ENCODE data around the gene CLSTN2.

The CLSTN2 gene

GRCh38 chr3:140249188-140249587 lies 314.2 kb downstream of the CLSTN2 start:
- no peaks in the 10 kb centered on the region for H3K27me3 ChIP-seq (ENCODE audit: insufficient read depth, low read length)
- no peaks in the 10 kb centered on the region for H3K36me3 ChIP-seq (ENCODE audit: insufficient read depth, low read length)
- no peaks in the 10 kb centered on the region for H3K4me1 ChIP-seq (ENCODE audit: insufficient read depth, low read length)
- no peaks in the 10 kb centered on the region for H3K9me3 ChIP-seq (ENCODE audit: low read length)
- H3K4me3 ChIP-seq (ENCODE audit: low read length), result no peak overlapping the region
- H2AFZ ChIP-seq (ENCODE audit: low read depth, low read length), result no peak overlapping the region

GRCh38 chr3:140250010-140250855 lies 315.2 kb downstream of the CLSTN2 start:
- Histone ChIP-seq H3K36me3 (ENCODE audit: insufficient read depth, low read length) (no peaks in the 10 kb centered on the region), H3K27me3 (ENCODE audit: insufficient read depth, low read length) (no peaks in the 10 kb centered on the region), H3K9me3 (ENCODE audit: low read length) (no peaks in the 10 kb centered on the region), H3K4me1 (ENCODE audit: insufficient read depth, low read length) (no peaks in the 10 kb centered on the region), H3K4me3 (ENCODE audit: low read length) (no peak overlapping the region), H2AFZ (ENCODE audit: low read depth, low read length) (no peak overlapping the region)

DNA sequence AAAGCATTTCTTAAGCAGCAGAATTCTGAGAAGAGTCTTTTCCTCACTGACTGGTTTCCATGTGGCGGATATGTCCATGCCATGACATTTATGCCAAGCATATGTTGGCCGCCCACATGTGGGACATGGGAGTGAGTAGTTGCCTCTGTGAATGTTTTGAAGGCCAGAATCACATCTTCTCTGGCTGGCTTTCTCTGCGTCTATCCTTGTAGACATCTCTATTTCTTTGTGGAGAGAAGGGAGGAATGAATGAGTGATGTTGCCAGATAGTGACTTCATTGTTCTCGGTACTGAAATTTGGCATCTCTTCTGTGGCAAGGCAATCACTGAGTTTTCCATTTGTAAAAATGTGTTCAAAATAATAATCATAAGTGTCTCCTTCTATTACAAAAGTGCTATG lies 316.0 kb downstream of the CLSTN2 start:
- Histone ChIP-seq H3K27me3 (ENCODE audit: insufficient read depth, low read length) (no peaks in the 10 kb centered on the region), H3K36me3 (ENCODE audit: insufficient read depth, low read length) (no peaks in the 10 kb centered on the region), H3K4me3 (ENCODE audit: low read length) (no peak overlapping the region), H3K9me3 (ENCODE audit: low read length) (no peaks in the 10 kb centered on the region), H2AFZ (ENCODE audit: low read depth, low read length) (no peak overlapping the region), H3K4me1 (ENCODE audit: insufficient read depth, low read length) (no peaks in the 10 kb centered on the region)

DNA sequence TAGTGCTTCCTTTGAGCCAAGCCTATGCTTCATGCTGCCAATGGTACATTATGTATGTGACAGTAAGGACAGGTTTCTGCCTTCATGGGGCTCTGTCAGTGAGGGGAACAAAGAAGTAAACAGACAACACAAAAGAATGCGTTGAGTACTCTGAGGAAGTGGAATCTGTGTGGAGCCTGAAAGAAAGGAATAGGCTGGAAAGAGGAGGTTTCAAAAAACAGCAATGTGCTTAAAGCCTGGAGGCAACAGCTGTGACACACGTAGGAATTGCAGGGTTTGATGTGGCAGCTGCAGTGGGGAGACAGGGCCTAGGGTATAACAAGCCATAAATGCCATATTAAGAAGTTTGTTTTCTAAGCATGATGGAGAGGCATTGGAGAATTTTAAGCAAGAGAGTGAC lies 316.7 kb downstream of the CLSTN2 start:
- H3K4me3 ChIP-seq (ENCODE audit: low read length), result no peak overlapping the region
- H3K36me3 ChIP-seq (ENCODE audit: insufficient read depth, low read length), result no peaks in the 10 kb centered on the region
- H2AFZ ChIP-seq (ENCODE audit: low read depth, low read length), result no peak overlapping the region
- no peaks in the 10 kb centered on the region for H3K4me1 ChIP-seq (ENCODE audit: insufficient read depth, low read length)
- no peaks in the 10 kb centered on the region for H3K9me3 ChIP-seq (ENCODE audit: low read length)
- no peaks in the 10 kb centered on the region for H3K27me3 ChIP-seq (ENCODE audit: insufficient read depth, low read length)

DNA sequence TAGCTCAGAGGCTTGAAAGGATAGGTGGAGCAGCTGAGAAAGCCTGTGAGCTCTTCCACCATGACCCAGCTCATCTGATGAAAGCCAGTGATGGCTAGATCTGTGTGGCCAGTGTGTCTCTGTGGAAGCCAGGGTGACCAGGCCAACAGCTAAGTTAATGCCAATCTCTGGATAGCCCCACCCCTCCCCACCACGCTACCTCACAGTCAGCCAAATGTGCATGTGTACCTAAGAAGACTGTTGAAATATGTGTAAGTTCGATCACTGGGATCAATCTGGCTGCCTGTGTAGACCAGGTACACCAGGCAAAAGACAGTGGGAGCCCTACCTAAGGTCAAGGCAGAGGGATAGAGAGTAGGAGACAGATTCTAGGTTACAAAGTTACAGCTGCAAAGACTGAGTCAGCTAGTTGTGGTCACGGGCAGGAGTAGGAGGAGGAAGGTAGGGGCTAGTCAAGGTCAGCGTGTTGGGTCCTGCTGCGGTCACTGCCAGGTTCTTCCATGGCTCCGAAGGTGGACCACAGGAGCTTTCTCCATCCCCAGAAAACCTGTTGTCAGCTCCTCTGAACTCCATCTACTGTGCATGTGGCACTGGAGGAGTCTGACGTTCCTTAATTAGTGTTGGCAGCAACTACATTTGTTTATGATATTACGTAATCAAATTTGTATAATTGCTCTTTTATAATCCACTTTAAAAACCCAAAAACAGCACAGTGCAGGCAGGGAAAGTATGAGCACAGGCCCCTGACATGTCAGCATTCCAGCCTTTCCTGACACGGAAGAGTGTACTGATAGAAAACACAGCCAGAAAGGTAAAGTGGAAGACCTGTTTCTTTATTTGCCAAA lies 318.0 kb downstream of the CLSTN2 start:
- Histone ChIP-seq H3K4me1 (ENCODE audit: insufficient read depth, low read length) (no peaks in the 10 kb centered on the region), H3K9me3 (ENCODE audit: low read length) (no peaks in the 10 kb centered on the region)

GRCh38 chr3:140258222-140258724 lies 323.3 kb downstream of the CLSTN2 start:
- Histone ChIP-seq H3K27me3 (ENCODE audit: insufficient read depth, low read length) (no peaks in the 10 kb centered on the region), H3K4me1 (ENCODE audit: insufficient read depth, low read length) (no peaks in the 10 kb centered on the region), H3K9me3 (ENCODE audit: low read length) (no peaks in the 10 kb centered on the region), H3K4me3 (ENCODE audit: low read length) (no peak overlapping the region), H3K36me3 (ENCODE audit: insufficient read depth, low read length) (no peaks in the 10 kb centered on the region), H2AFZ (ENCODE audit: low read depth, low read length) (no peak overlapping the region)

More for the DNA sequence above, 318.0 kb downstream of the CLSTN2 start:
- Histone ChIP-seq H2AFZ (ENCODE audit: low read depth, low read length) (no peak overlapping the region), H3K36me3 (ENCODE audit: insufficient read depth, low read length) (no peaks in the 10 kb centered on the region), H3K4me3 (ENCODE audit: low read length) (no peak overlapping the region), H3K27me3 (ENCODE audit: insufficient read depth, low read length) (no peaks in the 10 kb centered on the region)

DNA sequence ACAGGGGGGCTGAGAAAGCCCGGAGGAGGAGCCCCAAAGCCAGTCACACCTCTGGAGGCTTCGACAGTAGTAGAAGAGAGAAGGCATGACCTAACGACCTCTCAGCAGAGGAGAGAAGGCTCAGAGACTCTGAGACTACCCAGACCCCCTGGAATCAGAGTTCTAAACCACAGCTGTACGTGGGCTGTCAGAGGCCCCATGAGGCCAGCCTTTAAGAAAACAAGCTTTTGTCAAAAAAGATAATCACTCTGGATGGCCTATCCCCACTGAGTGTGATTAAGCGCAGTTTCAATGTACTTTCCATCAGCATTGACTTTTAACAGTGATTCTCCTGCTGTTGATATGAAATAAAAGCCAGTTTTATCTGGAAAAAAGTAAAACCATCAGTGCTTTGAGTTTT lies 330.3 kb downstream of the CLSTN2 start:
- Histone ChIP-seq H3K9me3 (ENCODE audit: low read length) (no peaks in the 10 kb centered on the region), H3K4me1 (ENCODE audit: insufficient read depth, low read length) (no peaks in the 10 kb centered on the region), H3K36me3 (ENCODE audit: insufficient read depth, low read length) (no peaks in the 10 kb centered on the region), H3K27me3 (ENCODE audit: insufficient read depth, low read length) (no peaks in the 10 kb centered on the region), H2AFZ (ENCODE audit: low read depth, low read length) (no peak overlapping the region), H3K4me3 (ENCODE audit: low read length) (no peak overlapping the region)

- no peaks in the 10 kb centered on the region for H3K27me3 ChIP-seq (ENCODE audit: insufficient read depth, low read length)
- no peaks in the 10 kb centered on the region for H3K36me3 ChIP-seq (ENCODE audit: insufficient read depth, low read length)
- no peaks in the 10 kb centered on the region for H3K9me3 ChIP-seq (ENCODE audit: low read length)
- no peak overlapping the region for H2AFZ ChIP-seq (ENCODE audit: low read depth, low read length)
- no peaks in the 10 kb centered on the region for H3K4me1 ChIP-seq (ENCODE audit: insufficient read depth, low read length)
- H3K4me3 ChIP-seq (ENCODE audit: low read length), result no peak overlapping the region
These were observed 333.1 kb downstream of the CLSTN2 start for GRCh38 chr3:140268103-140268502.

- H3K4me1 ChIP-seq (ENCODE audit: insufficient read depth, low read length), result no peaks in the 10 kb centered on the region
These were observed 333.6 kb downstream of the CLSTN2 start for GRCh38 chr3:140268610-140269009.

DNA sequence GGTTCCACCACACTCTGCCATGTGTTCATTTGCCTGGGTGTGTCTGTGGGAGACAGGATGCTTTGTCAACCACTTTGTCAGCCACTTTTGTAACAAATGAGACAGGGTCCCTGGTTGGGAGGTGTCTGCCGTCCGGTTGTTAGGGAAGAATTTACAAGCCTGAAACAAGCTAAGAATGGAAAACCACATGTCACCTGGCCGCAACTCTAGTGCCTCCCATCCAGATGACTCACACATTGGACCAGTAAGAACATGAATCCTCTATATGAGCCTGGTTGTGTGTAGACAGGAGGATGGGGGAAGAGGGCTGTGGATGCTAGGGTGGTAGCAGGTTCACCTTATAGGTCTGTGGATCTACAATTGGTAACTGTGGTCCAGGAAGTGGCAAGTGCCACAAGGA lies 335.3 kb downstream of the CLSTN2 start:
- Histone ChIP-seq H3K36me3 (ENCODE audit: insufficient read depth, low read length) (no peaks in the 10 kb centered on the region), H3K9me3 (ENCODE audit: low read length) (no peaks in the 10 kb centered on the region), H2AFZ (ENCODE audit: low read depth, low read length) (no peak overlapping the region), H3K4me3 (ENCODE audit: low read length) (no peak overlapping the region), H3K27me3 (ENCODE audit: insufficient read depth, low read length) (no peaks in the 10 kb centered on the region), H3K4me1 (ENCODE audit: insufficient read depth, low read length) (no peaks in the 10 kb centered on the region)

More at GRCh38 chr3:140268610-140269009, 333.6 kb downstream of the CLSTN2 start:
- Histone ChIP-seq H3K9me3 (ENCODE audit: low read length) (no peaks in the 10 kb centered on the region), H3K4me3 (ENCODE audit: low read length) (no peak overlapping the region), H3K27me3 (ENCODE audit: insufficient read depth, low read length) (no peaks in the 10 kb centered on the region), H2AFZ (ENCODE audit: low read depth, low read length) (no peak overlapping the region), H3K36me3 (ENCODE audit: insufficient read depth, low read length) (no peaks in the 10 kb centered on the region)

DNA sequence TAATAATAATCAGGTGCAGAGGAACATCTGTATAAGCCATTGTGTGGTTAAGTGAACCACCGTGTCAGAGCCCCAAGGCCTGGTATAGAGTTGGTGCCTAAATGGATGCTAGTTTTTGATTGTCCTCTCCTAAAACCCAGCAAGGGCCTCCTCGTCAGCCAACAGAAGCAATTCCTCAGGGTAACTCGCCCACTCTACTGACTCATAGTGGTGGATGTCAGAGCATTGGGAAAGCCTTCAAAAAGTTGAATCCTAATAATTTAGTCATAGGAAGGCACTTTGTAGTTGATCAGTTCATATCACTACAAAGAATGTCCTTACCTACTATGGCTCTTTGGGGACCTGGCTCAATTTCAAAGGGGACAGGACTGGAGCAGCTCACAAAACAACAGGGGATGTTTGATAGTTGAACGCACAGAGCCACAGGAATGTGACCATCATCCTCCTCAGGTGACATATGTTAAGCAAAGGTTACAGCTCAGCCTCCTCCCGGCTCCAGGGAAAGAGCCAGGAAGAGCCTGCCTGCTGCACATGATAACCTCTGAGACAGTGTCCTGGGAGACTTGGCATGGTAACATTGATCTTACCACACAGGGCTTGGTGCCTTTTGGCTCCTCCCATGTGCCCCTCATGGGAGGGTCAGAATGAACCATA lies 338.7 kb downstream of the CLSTN2 start:
- no peak overlapping the region for H2AFZ ChIP-seq (ENCODE audit: low read depth, low read length)
- H3K9me3 ChIP-seq (ENCODE audit: low read length), result no peaks in the 10 kb centered on the region
- no peaks in the 10 kb centered on the region for H3K27me3 ChIP-seq (ENCODE audit: insufficient read depth, low read length)
- H3K4me1 ChIP-seq (ENCODE audit: insufficient read depth, low read length), result no peaks in the 10 kb centered on the region
- no peaks in the 10 kb centered on the region for H3K36me3 ChIP-seq (ENCODE audit: insufficient read depth, low read length)
- no peak overlapping the region for H3K4me3 ChIP-seq (ENCODE audit: low read length)

DNA sequence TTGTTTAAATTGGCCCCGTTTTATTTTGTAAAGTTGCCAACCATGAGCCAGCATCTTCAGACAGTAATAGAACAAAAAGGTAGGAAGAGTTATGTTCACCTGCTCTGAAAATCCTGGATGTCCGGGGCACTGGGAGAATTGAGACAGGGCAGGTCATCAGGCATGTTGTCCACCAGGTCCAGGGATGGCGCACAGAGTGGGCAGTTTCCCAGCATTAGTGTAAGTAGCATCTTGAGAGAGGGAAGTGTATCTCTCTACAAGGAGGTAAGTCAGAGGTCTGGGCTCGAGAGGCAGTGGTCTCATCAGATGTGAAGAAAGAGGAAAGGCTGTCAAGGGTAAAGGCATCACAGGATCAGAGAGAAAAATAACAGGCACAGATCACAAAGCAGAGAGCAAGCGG lies 339.4 kb downstream of the CLSTN2 start:
- Histone ChIP-seq H3K4me1 (ENCODE audit: insufficient read depth, low read length) (no peaks in the 10 kb centered on the region), H2AFZ (ENCODE audit: low read depth, low read length) (no peak overlapping the region), H3K4me3 (ENCODE audit: low read length) (no peak overlapping the region), H3K27me3 (ENCODE audit: insufficient read depth, low read length) (no peaks in the 10 kb centered on the region), H3K36me3 (ENCODE audit: insufficient read depth, low read length) (no peaks in the 10 kb centered on the region), H3K9me3 (ENCODE audit: low read length) (no peaks in the 10 kb centered on the region)

DNA sequence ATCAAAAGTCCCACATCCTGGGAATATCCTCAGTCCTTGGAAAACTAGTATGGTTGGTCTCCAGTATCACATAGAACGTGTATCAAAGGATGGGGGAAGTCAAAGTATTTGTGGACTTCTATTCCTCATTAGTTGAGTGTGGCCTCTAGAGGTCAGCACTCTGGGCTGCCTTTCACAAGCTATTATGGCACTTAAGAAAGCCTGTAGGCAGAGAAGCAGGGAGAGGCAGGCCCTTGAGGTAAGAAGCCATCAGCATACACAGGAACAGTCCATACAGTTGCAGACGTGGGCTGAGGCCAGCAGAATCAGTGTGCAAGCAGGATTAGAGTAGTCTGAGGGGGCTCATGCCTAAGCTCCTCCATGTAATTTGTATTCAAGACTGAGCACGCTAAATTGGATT lies 341.7 kb downstream of the CLSTN2 start:
- Histone ChIP-seq H3K36me3 (ENCODE audit: insufficient read depth, low read length) (no peaks in the 10 kb centered on the region), H3K4me1 (ENCODE audit: insufficient read depth, low read length) (no peaks in the 10 kb centered on the region), H3K27me3 (ENCODE audit: insufficient read depth, low read length) (no peaks in the 10 kb centered on the region), H3K4me3 (ENCODE audit: low read length) (no peak overlapping the region), H3K9me3 (ENCODE audit: low read length) (no peaks in the 10 kb centered on the region), H2AFZ (ENCODE audit: low read depth, low read length) (no peak overlapping the region)

Data from neuron (in vitro differentiated cells).